GDM1 (cell line): ENCODE data around the gene DDX24.

ENCODE experiments used
- DNase-seq: peaks from one replicate; lab custom pipeline; 2025; lab: John Stamatoyannopoulos, UW

The DDX24 gene

DNA sequence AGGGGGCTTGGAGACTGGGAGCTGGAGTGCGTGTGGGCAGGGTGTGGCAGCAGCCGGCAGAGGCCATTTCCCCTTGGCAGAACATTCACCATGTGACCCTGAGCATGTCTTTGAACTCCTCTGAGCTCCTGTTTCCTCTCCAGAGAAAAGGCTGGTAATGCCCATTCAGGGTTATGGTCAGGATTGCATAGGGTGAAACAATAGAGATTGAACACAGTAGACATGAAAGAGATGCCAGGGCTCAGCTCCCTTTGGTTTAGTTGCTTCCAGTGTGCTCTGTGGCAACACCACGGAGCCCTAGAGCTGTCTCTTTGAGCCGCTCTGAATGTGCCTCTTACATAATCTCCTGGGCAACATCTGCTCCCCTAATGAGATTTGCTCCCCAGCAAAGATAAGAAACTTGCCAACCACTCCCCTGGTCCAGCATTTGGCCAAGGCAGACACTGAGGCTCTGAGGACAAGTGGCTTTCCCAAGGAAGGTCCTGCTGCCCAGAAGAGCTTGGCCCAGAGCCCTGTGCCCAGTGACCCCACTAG lies 34.1 kb upstream of the DDX24 start:
- DNase-seq, result no peak

DNA sequence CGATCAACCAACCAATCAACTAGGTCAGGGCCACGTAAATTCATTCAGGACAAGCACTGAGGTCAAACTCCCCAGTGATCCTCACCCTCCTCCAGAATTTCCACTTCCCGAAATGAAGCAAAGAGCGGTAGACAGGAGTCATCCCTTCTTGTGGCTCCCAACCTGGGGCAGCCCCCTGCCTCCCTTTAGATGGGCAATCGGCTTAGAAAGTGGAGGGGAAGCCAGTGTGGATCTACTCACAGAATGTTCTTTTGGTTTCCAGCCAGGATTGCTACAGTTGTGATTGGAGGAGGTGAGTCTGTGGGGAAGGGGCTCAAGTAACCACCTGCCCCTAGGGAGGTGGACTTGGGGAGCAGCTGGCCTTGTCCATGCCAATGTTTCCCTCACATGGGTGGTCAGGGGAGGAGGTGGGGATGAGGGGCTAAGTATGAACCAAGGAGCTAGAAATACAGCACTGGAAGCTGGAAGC lies 33.6 kb upstream of the DDX24 start:
- no peak for DNase-seq

DNA sequence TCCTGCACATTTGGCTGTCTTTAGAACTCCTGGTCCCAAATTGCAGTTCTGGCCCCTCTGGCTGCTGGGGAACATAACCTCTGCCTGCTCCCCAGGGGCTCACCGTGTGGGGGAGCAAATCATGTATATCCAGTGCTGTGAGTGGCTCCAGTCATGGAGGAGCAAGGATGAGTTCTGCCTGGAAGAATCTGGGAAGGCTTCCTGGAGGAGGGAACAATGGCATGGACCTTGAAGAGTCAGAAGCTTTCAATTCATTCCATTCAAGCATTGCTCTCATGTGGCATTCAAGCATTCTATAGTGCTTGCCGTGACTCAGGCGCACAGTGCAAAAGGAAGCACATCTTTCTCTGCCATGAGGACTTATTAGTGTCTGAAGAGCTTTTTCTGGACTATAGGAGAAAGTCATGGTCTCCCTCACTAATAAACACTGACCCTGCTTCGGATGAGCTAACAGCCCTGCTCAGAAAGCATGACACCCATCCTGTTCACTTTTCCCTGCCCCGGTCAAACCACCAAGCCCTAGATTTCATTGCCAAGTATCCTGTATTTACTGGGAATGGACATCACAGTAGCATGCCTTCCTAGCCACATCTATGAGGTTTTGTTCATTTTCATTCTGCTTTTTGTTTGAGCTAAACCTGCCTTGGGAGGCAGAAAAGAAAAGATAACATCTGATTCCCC lies 33.0 kb upstream of the DDX24 start:
- DNase-seq, result no peak

DNA sequence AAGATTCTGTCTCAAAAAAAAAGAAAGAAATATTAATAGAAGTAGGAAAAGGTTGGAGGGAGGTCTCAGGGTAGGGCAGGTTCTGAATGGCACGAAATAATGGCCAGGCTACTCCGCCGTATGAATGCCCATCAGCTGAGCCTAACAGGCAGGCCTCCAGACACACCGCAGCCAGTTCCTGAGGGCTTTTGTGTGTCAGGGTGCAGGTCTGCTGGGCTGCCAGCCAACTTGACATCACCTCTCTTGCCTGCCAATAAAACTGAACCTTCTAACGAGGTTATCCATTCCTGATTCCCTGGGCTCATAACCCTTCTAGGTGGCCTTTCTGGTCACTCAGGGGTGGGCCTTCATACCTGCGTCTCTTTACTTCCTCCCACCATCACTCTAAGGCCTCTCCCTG lies 32.5 kb upstream of the DDX24 start:
- no peak for DNase-seq

DNA sequence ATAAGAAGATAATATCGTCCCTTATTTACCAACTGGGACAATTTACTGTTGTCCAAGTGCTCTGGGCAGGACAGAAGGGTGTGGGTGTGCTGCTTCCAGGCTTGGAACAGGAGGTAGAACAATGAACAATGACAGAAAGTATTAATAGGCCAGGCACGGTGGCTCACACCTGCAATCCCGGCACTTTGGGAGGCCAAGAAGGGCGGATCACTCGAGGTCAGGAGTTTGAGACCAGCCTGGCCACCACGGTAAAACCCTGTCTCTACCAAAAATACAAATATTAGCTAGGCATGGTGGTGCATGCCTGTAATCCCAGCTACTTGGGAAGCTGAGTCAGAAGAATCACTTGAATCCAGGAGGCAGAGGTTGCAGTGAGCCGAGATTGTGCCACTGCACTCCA lies 32.1 kb upstream of the DDX24 start:
- no peak for DNase-seq

DNA sequence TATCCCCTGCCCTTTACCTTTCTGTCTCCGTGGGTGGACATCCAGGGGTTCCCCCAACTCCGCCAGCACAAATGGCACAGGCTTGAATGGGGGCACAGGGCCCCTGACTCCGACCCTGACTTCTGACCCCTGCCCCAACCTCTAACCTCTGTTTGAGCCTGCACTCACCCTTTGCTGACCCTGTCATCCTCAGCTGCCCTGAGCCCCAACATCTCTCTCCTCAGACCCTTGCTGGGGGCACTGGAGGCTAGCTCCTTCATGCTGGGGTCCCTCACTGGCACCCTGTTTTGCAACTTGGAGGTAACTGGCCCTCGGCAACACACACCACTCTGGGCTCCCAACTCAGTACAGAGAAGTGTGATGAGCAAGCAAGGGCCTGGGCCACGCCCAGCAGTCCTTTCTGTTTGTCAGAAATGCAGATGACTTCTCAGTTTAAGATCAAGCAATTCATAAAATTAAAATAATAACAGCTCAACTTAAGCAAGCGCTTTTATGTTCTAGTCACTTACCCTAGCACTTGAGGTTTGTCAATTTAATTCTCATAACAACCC lies 31.6 kb upstream of the DDX24 start:
- DNase-seq, result no peak

DNA sequence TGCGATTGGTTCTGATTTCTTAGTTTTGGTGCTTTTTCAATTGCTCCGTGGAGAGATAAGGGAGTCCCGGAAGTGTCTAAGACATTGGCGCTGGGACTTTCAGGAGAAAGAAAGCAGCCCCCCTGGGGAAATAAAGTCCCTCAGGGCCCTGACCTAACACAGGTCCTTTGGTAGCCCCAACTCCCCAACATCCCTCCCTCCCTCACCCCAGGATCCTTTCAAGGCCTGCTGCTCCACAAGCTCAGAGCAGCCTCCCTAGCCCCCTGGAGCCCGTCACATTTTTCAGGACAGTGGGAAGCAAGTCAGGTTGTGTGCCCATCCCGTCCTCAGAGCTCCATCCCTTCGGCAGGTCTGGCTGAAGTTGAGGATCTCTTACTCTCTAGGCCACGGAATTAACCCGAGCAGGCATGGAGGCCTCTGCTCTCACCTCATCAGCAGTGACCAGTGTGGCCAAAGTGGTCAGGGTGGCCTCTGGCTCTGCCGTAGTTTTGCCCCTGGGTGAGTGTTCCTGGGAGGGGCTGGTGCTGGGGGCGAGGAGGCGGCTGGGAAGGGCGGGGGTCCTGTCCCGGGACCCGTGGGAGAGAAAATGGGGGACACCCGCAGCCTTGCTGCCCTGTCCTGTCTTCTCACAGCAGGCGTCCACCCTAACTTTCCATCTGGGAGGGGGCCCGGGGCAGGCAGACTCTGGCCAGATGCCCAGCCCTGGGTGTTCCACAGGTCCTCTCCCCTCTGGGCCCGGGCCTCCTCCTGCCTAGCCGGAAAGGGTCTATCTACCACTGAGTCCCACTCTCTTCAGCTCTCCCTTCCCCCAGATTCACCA lies 30.5 kb upstream of the DDX24 start:
- no peak for DNase-seq

DNA sequence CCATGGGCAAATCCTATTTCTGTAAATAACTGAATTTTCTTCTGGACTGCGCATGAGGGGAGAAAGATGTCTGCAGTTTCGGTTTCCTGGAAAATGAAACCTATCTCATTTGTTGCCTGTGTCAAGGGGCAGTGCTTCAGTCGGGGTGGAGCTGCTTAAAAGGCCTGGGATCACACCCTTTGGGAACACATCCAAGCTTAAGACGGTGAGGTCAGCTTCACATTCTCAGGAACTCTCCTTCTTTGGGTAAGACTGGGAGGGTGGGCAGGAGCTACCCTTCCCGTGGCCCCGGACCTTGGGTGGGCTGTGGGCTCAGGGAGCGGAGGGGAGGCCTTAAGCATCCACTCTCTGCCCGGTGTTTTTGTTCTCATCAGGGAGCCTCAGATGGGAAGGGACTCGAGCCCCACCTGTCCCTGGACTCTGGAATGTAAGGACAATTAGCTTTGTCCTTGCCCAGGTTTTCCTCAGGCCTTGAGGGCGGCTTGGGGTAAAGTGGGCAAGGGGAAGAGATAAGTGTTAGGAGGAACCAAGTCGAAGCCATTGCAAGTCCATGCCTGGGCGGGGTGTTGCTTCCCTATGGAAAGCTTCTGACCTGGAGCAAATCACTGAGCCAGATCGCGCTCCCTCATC lies 29.7 kb upstream of the DDX24 start, which contains the start of gene IFI27:
Gene IFI27 (plus strand): TSS at position 185 of the 630 bp plus-strand sequence.
- DNase-seq, result no peak

DNA sequence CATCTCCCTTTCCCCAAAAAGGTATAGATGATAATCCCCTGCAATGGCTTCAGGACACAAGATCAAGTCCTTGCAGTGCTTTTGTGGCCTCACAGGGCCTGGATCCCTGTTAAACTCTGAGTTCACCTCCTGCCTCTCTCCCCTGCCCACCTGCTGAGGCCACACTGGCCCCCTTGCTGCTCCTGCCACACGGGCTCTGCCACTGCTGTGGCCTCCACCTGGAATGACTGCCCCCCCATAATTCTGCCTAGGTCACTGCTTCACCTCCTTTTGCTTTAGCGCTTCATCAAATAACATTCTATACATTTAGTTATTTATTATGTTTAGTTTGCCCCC lies 28.9 kb upstream of the DDX24 start:
- no peak for DNase-seq

DNA sequence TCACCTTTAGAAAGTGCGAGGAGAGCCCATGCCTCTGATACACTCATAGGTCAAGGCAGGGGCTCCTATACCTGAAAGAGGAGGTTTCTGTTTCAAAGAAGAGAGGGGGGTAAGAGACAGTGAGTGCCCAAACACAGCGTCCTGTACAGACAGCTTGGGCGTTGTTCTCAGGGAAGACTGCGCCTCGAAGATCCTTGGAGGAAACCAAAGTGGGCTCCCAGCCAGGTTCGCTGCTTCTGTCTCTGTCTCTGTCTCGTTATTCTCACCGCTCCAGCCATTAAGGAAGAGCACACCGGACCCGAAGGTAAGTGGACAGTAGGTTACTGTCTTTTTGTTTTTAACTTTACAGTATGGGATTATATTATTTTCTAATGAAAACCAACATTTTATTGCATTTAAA lies 23.7 kb upstream of the DDX24 start:
- DNase-seq, result no peak

DNA sequence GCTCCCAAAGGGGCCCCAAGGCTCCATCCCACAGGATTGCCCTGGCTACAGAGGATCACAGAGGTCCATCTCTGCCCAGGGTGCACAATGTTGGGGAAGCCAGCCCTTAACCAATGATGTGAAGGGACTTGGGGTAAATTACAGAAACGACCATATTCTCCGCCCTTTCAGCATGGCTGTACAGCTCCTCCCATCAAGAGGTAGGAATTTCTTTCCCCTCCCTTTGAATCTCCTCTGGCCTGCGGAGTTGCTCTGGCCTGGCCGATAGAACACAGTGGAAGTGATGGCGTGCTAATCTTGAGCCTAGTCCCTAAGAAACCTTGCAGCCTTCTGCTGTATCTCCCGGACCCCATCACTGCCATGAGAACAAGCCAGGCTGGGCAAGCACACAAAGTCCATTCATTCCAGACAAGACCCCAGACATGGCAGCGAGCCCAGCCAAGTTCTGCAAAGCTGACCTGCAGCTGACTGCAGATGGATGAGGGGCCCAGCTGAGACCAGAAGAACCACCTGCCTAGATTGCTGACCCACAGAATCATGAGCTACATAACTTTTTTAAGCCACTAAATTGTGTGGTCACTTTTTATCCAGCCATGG lies 22.6 kb upstream of the DDX24 start:
- DNase-seq, result no peak

DNA sequence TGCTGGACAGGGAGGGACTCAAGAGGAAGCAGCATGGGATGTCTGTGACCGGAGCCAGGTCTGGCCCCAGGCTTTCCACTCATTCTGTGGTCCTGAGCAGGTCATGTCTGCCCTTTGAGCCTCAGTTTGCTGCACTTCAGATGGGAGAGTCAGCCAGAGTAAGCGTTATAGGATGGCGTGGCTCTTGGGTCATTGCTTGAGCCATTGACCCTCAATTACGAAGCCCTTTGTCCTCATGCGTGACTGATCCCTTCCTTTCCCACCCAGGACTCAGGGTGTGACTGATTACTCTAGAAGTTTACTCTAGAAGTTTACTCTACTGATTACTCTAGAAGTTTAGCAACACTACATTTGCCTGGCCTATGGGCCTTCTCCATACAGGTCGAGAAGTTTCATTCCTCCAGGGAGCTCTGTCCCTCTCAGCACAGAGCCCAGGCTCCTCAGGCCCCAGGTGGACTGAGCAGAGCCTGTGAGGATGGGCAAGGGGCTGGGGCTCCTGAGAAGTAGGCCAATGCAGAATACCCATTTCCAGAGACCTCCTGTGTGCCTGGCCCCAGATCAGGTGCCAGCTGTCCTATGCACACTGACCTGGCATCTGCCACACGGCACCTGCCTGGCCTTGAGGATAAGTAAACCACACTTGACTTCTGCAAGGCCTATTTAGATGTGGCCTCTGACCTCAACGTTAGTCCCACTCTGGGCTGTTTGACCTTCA lies 21.9 kb upstream of the DDX24 start:
- DNase-seq, result no peak

DNA sequence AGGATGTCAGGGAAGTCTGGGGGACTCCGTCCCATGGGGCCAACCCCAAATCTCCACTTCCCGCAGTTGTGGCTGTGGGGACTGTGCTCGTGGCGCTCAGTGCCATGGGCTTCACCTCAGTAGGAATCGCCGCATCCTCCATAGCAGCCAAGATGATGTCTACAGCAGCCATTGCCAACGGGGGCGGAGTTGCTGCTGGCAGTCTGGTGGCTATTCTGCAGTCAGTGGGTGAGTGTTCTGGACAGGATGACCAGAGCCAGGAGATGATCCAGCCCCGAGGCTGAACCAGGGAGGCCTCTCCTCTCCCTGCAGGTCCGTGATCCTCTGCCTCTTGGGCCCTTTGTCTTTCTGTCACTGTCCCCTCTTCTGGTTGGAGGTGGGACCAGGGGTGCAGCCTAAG lies 20.7 kb upstream of the DDX24 start:
- DNase-seq, result no peak

DNA sequence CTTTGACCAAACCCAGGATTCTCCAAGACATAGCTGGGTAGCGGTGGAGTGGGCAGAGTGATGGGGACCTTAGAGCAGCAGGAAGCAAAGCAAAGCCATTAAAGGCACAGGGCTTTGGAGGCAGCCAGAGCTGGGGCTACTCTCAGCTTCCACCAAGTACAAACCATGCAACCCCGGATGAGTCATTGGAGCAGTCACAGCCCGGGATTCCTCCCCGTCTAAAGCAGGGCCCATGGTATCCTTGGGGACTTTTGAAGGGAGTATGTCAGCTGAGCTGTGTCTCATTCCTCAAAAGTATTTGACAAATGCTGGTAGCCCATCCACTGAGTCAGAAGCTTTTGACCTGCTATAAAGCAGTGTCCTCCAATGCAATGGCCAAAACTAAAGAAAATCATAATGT lies 19.8 kb upstream of the DDX24 start:
- DNase-seq, result no peak

DNA sequence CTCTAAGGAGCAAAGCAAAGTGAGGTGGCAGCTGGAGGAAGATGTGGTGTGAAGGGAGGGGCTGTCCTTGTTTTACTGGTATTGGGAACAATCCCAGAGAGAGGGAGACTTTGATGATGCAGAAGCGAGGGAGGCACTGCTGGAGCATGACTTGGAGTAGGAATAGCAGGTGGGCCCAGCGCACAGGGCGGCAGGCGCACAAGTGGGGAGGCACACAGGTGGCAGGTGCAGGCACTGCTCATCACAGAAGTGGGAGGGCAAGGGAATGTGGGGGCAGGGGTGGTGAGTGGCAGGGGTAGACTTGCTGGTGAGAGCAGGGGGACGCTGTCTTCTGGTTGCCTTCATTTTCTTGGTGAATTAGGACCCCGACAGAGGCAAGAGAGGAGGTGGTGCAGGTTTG lies 18.0 kb upstream of the DDX24 start:
- no peak for DNase-seq

DNA sequence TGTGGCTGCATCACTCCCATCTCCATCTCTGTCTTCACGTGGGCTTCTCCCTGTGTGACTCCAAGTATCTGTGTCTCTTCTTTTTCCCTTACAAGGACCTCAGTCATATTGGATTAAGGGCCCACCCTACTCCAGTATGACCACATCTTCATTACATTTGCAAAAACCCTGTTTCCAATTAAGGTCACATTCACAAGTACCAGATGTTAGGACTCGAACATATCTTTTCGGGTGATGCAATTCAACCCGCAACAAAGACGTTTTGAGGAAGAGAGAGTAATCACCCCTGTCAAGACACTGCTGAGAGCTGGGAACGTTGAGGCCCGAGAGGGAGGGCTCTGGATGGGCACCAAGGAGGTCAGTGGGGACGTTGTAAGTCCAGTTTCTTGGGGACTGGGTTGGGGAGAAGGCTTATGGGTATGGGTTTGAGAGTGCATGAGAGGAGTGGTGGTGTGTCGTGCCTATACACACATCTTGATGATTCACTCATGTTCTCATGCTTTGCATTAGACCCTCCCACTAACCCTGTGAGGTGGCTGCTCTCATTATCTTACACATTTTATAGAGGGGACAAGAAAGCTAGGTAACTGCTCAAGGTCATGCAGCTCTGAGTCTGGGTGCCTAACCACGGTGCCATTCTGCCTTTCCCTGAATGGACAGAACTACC lies 17.5 kb upstream of the DDX24 start:
- no peak for DNase-seq

DNA sequence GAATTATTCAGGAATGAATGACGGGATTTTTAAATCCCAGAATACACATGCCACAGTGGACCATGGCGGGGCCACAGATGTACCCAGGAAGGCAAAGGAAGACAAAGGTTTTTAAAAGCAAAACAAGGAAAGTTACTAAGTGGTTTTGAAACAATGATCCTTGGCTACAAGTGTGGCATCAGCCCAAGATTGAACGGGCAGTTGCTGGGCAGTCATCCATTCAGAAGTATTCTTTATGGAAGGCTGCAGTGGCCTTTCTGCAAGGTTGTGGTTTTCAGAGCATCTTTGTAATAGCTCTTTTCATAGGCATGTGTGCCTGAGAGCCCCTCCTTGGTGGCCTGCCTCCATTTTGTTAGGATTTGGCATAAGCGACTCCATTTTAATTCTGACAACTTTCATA lies 16.1 kb upstream of the DDX24 start:
- no peak for DNase-seq

DNA sequence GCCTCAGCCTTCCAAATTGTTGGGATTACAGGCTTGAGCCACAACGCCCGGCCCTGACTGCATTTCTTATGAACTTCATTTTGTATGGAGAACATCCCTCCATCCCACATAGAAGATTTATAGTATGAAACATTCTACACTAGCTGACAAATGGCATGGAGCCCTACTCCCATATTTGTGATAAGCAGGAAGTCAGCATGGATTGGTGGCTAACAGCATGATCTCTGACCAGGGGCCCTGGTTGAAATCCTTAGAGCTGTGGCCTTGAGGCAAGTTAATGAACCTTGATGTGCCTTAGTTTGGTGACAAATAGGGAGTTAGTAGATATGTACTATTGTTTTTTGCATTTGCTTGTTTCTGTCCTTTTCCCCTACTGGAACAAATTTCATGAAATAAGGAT lies 12.4 kb upstream of the DDX24 start:
- DNase-seq, result no peak

DNA sequence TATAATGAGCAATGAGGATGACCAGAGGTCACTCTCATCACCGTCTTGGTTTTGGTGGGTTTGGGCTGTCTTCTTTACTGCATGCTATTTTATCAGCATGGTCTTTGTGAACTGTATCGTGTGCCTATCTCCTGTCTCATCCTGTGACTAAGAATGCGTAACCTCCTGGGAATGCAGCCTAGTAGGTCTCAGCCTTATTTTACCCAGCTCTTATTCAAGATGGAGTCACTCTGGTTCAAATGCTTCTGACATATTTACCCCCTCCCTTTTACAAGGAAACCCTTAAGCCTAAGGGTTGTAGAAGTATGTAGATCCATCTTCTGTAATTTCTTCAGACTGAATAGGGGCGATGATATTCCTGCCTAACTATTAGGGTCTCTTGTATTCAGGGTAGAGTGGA lies 8.5 kb upstream of the DDX24 start:
- DNase-seq, result no peak

DNA sequence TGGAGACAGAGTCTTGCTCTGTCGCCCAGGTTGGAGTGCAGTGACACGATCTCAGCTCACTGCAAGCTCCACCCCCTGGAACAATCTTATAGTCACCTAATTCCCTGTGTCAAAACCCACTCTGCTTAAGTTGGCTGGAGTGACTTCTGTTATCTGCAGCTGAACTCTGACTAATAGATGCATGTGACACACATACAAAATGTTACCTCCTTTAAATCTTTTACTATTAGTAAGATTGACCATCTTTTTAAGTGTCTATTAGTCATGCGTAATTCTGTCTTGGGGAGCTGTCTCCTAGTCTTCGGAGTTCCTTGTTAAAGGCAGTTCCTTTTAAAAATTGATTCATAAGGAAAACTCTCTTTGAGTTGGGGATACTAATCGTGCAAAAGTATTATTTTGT lies 7.5 kb upstream of the DDX24 start:
- no peak for DNase-seq

DNA sequence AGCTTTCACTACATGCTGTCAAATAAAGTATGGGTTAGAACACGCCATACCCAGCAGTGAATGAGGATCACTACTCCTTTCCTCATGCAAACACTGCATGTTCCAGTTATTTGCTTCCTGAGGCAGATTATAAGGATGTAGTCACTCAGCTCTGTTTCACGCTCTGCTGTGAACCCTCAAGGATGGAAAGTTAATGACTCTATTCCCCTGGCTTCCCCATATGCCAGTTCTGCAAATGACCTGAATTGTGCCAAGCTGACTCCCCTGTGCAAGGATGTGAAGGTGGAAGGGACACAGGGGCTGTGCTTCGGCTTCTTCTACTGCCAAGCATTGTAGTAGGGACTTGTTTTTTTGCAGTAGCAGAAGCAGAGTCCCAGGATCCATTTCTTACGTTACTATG lies 6.9 kb upstream of the DDX24 start:
- no peak for DNase-seq
